AG09319 (cell line): ENCODE data around the gene CX3CL1.

Experiments
- DNase-seq: peaks from one replicate; pipeline ENCODE4 v3.0.0-alpha.2; 2010; ENCODE audit warnings: low read depth; ENCODE audit errors: extremely low read depth
- TF ChIP-seq, protein P1 (sequence below): IDR thresholded peaks from 2 replicates; pipeline ENCODE4 v1.5.1; 2011; ENCODE audit warnings: low read depth, mild to moderate bottlenecking, inconsistent platforms, low read length, moderate library complexity

CX3CL1 gene

DNA sequence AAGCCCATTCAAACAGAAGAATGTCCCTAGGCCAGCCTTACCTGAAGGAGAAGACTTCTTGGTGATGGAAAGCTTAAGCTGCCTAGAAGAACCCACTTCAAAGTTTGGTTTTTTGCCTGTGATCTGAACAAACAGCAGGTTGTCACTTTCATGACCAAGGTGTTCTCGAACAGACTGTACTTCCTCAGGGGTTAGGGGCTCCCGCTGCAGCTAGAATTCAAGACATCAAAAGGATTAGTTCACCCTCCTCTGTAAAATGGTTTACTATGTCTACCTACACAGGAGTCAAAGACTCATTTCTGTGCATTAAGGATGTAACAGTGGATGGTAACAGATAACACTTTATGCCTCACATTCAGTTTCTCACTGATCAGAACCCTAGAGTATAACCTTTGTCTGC is 61.7 kb downstream of the CX3CL1 start:
- DNase-seq = no peak
- TF ChIP-seq, protein P1, sequence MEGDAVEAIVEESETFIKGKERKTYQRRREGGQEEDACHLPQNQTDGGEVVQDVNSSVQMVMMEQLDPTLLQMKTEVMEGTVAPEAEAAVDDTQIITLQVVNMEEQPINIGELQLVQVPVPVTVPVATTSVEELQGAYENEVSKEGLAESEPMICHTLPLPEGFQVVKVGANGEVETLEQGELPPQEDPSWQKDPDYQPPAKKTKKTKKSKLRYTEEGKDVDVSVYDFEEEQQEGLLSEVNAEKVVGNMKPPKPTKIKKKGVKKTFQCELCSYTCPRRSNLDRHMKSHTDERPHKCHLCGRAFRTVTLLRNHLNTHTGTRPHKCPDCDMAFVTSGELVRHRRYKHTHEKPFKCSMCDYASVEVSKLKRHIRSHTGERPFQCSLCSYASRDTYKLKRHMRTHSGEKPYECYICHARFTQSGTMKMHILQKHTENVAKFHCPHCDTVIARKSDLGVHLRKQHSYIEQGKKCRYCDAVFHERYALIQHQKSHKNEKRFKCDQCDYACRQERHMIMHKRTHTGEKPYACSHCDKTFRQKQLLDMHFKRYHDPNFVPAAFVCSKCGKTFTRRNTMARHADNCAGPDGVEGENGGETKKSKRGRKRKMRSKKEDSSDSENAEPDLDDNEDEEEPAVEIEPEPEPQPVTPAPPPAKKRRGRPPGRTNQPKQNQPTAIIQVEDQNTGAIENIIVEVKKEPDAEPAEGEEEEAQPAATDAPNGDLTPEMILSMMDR = no peak
